ENCODE results near the gene SATB1. TPM values are rescaled to one million over a fixed set of nuclear protein-coding genes. Genes with fewer than 3 reads are reported as not detected.

SATB1 gene
- polyA plus RNA-seq, 1 donor from 2014 or later: 16.0 TPM

DNA sequence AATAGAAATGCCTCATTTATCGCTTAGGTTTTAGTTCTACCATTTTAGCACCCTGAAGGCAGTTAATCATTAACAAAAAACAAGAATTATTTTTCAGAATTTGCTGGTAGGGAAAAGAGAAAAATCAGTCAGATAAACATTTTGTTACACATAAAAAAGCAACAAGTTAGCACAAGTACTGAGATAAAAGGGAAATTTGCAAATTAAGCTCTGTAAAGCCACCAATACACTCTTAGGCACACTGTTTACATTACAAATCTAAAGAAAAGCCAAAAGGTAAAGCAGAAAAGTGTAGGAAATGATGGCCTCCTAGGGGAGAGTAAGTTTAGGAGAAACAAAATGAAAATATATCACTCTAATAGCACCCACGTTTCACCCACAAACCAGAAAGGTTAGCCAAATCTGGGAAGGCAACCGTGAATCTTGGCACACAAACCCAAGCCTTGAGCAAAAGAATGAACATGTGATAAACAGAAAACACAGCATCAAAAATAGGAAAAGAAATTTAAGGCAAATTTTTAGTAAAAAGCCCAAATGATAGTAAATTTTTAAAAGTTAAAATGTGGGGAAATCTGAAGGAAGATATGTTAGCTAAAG, 1.6 kb upstream of the SATB1 start:
- H3K9ac ChIP-seq (ENCODE audit: low read length): no peak overlapping the region
- H3K36me3 ChIP-seq (ENCODE audit: insufficient read depth, low read length): no peaks in the 10 kb centered on the region
- TF ChIP-seq POLR2AphosphoS5 (IDR thresholded peaks at IDR 0.05): no peak
- H3K27ac ChIP-seq (ENCODE audit: low read length): no peak overlapping the region
- H3K79me2 ChIP-seq (replicated peaks; ENCODE audit: insufficient read depth, low read length): peaks cover 26% of the 10 kb centered on the region
- no peaks in the 10 kb centered on the region for H3K9me3 ChIP-seq (ENCODE audit: low read length)
- H3K27me3 ChIP-seq (ENCODE audit: insufficient read depth, low read depth, low read length): no peaks in the 10 kb centered on the region
- H4K20me1 ChIP-seq (ENCODE audit: insufficient read depth): no peaks in the 10 kb centered on the region
- H3K4me2 ChIP-seq (ENCODE audit: low read length): peak overlapping the region; percentile 28
- peak overlapping the region; percentile 82 for H3K4me3 ChIP-seq (ENCODE audit: low read length)
- H3F3A ChIP-seq (ENCODE audit: insufficient read depth, low read length, poor library complexity, severe bottlenecking): no peaks in the 10 kb centered on the region
- H2AFZ ChIP-seq (ENCODE audit: low read depth, low read length): no peak overlapping the region
- no peaks in the 10 kb centered on the region for H3K9me2 ChIP-seq (ENCODE audit: insufficient read depth, low read length)

DNA sequence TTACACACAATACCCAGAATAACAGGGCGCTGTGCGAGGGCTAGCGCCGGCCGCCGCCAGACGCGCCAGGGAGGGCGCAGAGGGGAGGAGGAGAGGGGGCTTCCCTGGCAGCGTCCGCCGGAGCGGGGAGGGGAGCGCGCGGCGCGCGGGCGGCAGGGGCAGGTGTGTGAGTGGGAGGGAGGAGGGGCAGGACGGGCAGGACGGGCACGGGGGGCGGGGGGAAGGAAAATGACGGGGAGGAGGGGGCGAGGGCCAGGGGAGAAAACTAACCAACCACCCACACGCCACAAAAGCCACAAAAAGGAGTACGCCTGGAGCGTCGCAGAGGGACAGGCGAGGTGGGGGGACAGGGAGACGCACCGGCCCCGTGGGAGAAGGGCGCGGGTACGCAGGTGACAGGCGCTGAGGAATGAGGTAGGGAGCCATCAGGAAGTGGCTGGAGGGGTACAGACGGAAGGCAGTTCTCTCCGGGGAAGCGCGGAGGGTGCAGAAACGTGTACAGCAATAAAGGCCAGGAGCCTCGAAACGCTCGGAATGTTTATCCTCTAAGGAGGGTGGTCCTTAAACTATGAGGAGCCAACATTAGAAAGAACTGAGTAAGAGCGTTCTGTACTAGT, 610 bp upstream of the SATB1 start:
- TF ChIP-seq TAF1 (IDR thresholded peaks at IDR 0.05; ENCODE audit: low read depth): no peak
- no peak for TF ChIP-seq POLR2AphosphoS5 (IDR thresholded peaks at IDR 0.05)
- TF ChIP-seq, protein P1, sequence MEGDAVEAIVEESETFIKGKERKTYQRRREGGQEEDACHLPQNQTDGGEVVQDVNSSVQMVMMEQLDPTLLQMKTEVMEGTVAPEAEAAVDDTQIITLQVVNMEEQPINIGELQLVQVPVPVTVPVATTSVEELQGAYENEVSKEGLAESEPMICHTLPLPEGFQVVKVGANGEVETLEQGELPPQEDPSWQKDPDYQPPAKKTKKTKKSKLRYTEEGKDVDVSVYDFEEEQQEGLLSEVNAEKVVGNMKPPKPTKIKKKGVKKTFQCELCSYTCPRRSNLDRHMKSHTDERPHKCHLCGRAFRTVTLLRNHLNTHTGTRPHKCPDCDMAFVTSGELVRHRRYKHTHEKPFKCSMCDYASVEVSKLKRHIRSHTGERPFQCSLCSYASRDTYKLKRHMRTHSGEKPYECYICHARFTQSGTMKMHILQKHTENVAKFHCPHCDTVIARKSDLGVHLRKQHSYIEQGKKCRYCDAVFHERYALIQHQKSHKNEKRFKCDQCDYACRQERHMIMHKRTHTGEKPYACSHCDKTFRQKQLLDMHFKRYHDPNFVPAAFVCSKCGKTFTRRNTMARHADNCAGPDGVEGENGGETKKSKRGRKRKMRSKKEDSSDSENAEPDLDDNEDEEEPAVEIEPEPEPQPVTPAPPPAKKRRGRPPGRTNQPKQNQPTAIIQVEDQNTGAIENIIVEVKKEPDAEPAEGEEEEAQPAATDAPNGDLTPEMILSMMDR (IDR thresholded peaks at IDR 0.05; ENCODE audit: poor library complexity, severe bottlenecking): no peak
- TF ChIP-seq, protein P2, sequence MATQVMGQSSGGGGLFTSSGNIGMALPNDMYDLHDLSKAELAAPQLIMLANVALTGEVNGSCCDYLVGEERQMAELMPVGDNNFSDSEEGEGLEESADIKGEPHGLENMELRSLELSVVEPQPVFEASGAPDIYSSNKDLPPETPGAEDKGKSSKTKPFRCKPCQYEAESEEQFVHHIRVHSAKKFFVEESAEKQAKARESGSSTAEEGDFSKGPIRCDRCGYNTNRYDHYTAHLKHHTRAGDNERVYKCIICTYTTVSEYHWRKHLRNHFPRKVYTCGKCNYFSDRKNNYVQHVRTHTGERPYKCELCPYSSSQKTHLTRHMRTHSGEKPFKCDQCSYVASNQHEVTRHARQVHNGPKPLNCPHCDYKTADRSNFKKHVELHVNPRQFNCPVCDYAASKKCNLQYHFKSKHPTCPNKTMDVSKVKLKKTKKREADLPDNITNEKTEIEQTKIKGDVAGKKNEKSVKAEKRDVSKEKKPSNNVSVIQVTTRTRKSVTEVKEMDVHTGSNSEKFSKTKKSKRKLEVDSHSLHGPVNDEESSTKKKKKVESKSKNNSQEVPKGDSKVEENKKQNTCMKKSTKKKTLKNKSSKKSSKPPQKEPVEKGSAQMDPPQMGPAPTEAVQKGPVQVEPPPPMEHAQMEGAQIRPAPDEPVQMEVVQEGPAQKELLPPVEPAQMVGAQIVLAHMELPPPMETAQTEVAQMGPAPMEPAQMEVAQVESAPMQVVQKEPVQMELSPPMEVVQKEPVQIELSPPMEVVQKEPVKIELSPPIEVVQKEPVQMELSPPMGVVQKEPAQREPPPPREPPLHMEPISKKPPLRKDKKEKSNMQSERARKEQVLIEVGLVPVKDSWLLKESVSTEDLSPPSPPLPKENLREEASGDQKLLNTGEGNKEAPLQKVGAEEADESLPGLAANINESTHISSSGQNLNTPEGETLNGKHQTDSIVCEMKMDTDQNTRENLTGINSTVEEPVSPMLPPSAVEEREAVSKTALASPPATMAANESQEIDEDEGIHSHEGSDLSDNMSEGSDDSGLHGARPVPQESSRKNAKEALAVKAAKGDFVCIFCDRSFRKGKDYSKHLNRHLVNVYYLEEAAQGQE (IDR thresholded peaks at IDR 0.05; ENCODE audit: borderline replicate concordance): no peak
- TF ChIP-seq EZH2 (IDR thresholded peaks at IDR 0.05; ENCODE audit: borderline replicate concordance, insufficient read depth, low read length, poor library complexity, severe bottlenecking): no peak
- TF ChIP-seq MXI1 (conservative IDR thresholded peaks at IDR 0.05; ENCODE audit: poor library complexity, severe bottlenecking): no peak
- no peak for TF ChIP-seq EP300 (conservative IDR thresholded peaks at IDR 0.05; ENCODE audit: poor library complexity, severe bottlenecking)
- no peak for TF ChIP-seq RAD21 (conservative IDR thresholded peaks at IDR 0.05)
- no peak for TF ChIP-seq SMC3 (conservative IDR thresholded peaks at IDR 0.05; ENCODE audit: poor library complexity)
- H3K9me2 ChIP-seq (ENCODE audit: insufficient read depth, low read length): no peaks in the 10 kb centered on the region
- H3K27ac ChIP-seq (ENCODE audit: low read length): peak overlapping the region; percentile 33
- H3K36me3 ChIP-seq (ENCODE audit: insufficient read depth, low read length): no peaks in the 10 kb centered on the region
- peak overlapping the region; percentile 69 for H3K9ac ChIP-seq (ENCODE audit: low read length)
- H3K4me3 ChIP-seq (ENCODE audit: low read length): peak overlapping the region; percentile 82
- H4K20me1 ChIP-seq (ENCODE audit: insufficient read depth): no peaks in the 10 kb centered on the region
- no peaks in the 10 kb centered on the region for H3K9me3 ChIP-seq (ENCODE audit: low read length)
- H3K27me3 ChIP-seq (ENCODE audit: insufficient read depth, low read depth, low read length): no peaks in the 10 kb centered on the region
- peak overlapping the region; percentile 28 for H3K4me2 ChIP-seq (ENCODE audit: low read length)
- H3K79me2 ChIP-seq (replicated peaks; ENCODE audit: insufficient read depth, low read length): peaks cover 26% of the 10 kb centered on the region
- peak overlapping the region; percentile 24 for H2AFZ ChIP-seq (ENCODE audit: low read depth, low read length)
- no peaks in the 10 kb centered on the region for H3F3A ChIP-seq (ENCODE audit: insufficient read depth, low read length, poor library complexity, severe bottlenecking)
